HG02759 (cell line): Measurements from ENCODE around the gene F11.
"Not testable (repeated sequence)": the region's sequence is repeated elsewhere in the genome, so short reads cannot be mapped to it uniquely, and the experiment has no call there.

Source experiments
- ATAC-seq: cut with Tn5 transposase; IDR thresholded peaks from one replicate; pipeline ENCODE4 v1.9.1; 2021; ENCODE audit warnings: mild to moderate bottlenecking, moderate library complexity; ENCODE audit not compliant: unreplicated experiment

Gene F11

DNA sequence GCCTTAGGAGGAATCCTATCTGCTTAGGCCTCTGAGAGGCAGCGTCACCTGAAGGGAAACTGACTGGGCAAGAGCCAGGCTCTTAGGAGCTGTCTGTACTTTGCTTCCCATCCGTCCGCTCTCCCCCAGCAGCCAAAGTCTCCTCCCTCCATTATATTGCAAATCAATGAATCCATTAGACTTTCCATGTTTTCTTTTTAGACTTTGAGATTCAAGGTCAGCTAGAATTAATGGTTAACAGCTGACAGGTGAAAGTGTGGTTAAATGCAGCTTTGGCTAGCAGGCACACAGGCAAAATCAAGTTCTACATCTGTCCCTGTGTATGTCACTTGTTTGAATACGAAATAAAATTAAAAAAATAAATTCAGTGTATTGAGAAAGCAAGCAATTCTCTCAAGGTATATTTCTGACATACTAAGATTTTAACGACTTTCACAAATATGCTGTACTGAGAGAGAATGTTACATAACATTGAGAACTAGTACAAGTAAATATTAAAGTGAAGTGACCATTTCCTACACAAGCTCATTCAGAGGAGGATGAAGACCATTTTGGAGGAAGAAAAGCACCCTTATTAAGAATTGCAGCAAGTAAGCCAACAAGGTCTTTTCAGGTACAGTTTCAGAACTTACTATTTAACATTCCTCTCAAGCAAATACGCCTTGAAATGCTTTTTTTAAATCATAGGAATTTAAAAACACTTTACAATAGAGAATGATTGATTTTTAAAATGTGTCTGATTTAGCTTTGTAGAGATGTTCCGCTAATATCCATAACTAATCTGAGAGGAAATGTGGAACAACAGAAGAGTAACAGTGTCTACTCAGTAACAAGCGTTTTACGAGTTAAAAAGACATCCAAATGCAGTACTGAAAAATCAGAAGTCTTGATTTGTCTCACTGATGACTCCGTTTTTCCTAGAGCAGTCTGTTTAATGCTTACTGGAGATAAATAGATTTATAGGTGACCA lies at the start of gene F11:
F11 (plus strand) TSS at position 507 of the 970 bp plus-strand sequence. CDS start 948 bp downstream, outside the sequence.
- ATAC-seq: no peak

DNA sequence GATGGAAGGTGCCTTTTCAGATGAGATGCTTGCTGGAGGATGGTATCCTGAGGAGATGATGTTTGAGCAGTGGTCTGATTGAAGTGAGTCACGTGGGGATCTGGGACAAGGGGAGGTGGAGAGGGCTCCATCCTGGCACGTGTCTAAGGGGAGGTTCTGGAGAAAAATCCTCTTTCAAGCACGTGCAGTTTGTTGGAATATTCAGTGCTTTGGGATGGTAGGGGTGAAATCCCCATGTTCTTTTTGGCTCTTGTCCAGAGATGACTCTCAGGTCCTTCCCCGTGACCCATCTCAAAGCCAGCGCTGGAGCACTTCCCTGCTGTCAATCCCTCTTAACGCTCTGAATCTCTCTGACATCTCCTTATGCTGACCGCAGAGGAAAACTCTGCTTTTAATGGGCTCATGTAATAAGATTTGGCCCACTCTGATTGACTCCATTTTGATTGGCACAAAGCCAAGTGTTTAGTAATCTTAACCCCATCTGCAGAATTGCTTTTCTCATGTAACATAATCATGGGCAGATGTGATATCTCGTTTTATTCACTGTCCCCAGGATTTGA lies 49.4 kb upstream of the F11 start:
- ATAC-seq: no peak

DNA sequence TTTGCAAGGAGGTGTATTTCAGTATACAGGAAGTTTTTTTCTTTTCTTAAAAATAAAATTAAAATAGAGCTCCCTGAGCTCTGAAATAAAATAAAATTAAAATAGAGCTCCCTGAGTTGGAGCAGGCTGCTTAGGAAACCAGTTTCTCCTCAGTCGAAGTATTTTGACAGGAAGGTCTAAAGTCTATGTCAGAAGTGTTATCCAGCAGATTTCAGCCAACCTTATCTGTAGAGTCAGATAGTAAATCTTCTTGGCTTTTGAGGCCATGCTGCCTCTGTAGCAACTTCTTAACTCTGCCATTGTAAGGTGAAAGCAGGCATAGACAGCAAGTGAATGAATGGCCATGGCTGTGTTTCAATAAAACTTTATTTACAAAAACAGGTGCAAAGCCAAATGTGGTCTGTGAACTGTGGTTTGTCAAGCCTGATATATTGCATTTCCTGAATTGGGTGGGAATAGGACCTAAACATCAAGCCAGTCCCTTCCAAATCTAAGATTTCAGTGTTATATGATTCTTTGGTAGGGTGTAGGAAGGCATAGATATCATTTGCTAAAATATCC lies 48.2 kb upstream of the F11 start:
- ATAC-seq: no peak

DNA sequence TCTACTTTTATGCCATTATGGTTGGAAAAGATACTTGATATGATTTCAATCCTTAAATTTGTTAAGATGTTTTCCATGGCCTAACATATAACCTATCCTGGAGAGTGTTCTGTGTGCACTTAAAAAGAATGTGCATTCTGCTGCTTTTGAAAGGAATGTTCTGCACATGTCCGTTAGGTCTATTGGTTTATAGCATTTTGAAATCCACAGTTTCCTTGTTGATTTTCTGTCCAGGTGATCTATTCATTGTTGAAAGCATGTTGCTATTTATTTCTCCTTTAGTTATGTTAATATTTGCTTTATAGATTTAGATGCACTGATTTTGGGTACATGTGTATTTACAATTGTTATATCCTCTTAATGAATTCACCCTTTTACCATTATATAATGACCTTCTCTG lies 44.4 kb upstream of the F11 start:
- ATAC-seq: no peak

DNA sequence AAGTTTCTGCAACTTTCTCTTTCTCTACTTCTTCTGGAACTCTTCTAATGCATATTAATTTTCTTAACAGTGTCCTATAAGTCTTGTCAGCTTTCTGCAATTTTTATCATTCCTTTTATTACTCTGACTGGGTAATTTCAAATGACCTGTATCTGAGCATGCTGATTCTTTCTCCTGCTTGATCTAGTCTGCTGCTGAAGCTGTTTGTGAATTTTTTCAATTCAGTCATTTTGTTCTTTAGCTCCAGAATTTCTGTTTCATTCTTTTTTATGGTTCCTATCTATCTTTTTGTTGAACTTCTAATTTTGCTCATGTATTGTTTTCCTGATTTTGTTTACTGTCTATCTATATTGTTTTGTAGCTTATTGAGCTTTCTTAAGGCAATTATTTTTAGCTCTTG lies 40.1 kb upstream of the F11 start:
- ATAC-seq: no peak

DNA sequence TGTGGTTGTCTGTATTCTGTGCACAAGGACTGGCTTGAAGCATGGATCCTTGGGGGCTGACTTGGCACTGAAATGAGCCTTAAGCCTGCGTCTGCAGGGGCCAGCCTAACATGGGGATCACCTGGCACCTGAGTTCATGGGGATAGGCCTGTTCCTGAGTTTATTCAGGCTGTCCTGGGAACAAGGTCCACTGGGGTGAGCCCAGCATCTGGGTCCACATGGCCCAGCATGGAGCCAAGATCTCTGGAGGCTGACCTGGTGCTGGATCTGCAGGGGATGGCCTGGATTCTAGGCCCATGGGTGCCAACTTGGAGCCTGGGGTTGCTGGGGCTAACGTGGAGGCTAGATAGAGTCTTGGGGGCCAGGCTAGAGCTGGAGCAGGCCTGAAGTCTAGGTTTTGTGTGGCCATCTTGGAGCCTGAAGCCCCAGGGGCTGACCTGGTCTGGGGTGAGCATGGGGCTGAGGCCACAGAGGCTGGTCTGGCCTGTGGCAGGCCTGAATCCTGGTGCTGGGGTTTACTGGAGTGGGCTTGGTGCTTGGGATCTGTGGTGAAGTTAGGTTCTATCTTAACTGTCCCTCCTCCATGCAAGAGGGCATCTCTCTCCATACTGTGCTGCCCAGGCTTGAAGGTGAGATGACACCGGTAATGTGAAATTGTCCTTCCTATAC lies 39.3 kb upstream of the F11 start:
- ATAC-seq: no peak

DNA sequence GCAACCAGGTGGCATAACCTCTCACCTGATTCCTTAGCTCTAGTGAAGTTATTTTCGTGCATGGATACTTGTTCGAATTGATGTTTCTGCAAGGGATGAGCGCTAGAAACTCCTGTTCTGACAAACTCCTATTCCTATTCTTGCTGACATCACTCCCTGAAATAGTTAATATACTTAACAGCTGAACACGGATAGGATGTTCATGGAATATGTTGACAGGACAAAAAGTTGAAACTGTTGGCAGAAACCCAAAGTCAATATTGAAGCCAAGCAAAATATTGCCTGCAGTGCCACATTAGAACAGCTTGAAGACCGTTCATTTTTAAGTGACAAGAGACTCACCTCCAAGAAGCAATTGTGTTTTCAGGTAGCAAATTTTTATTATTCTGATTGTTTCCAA lies 38.8 kb upstream of the F11 start, which contains the start of gene KLKB1:
KLKB1 (plus strand) TSS at position 287 of the 400 bp plus-strand sequence. CDS start 689 bp downstream, outside the sequence.
- ATAC-seq: no peak

DNA sequence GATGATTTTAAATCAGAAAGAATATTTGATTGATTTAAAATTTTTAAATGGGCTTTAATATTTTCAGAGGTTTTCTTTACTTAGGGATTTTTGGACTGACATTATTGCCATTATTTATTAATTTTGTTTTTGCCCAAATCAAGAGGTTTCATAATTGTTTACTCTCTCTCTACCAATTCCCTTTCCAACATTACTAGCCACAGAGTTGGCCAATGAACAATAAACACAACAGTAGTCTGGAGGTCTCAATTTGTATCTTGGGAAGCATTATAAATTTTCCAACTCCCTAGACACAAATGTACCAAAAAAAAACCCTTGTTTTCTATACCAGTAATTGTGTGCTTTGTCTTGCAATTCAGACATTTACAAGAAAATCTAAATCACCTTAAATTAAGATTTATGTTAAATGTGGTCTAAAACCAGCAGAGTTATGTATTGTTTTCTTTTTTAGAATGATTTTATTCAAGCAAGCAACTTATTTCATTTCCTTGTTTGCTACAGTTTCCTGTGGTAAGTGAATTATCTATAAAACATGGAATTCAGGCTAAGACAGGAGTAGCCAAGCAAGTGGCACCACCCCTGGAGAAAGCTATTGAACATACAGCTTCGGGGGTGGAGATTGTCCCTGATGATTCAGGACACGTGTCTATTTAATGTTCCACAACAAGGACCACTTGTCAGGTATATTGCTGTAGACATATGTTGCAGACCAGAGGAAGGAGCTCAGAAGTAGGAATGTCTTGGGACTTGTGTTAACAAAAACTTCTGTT lies 38.1 kb upstream of the F11 start:
- no peak for ATAC-seq

DNA sequence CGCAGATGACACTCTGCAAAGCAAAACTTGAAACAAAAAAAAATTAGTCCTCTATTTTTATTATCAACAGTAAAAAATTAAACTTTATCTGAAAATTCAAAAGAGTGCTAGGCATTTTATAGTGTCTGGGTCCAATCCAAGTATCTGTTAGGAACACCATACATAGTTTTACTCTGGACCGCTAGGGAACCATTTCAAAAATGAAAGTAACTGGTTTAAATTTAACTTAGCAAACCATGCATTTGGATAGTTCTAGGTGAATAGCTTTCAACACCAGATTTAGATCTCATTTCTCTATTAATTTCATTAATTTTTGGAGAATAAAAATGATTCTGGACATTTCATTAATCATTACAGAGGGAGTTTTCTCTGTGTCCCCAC lies 37.5 kb upstream of the F11 start:
- no peak for ATAC-seq

DNA sequence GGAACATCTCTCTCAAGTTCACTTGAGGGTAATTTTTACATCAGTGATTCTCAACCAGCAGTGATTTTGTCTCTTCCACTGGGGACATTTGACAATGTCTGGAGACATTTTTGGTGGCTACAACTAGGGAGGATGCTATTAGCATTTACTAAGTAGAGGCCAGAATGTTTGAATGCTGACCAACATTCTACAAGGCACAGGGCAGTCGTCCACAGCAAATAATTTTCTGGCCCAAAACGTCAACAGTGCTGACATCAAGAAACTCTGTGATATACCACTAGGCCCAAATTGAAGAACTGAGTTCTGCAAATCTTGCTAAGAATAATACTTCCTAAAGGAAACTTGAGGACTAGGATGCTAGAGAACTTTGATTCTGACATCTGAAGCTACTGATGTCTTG lies 31.6 kb upstream of the F11 start:
- no peak for ATAC-seq

DNA sequence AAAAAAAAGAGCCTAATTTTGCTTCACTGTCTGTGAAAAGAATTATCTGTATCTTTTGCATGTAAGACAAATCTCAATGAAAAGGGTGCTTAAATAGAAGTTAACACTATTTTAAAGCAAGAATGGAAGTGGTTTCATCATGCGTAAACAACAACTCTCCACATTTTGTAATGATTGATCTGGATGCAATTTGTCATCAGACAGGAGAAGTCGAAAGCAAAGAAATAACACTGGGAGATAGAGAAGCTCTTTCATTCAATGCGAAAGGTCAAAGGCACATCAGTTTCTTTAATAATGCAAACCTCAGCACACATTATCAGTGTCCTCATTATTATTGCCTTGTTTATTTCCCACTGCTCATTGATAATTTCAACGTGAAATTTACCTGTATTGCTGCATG lies 29.9 kb upstream of the F11 start:
- ATAC-seq: no peak

DNA sequence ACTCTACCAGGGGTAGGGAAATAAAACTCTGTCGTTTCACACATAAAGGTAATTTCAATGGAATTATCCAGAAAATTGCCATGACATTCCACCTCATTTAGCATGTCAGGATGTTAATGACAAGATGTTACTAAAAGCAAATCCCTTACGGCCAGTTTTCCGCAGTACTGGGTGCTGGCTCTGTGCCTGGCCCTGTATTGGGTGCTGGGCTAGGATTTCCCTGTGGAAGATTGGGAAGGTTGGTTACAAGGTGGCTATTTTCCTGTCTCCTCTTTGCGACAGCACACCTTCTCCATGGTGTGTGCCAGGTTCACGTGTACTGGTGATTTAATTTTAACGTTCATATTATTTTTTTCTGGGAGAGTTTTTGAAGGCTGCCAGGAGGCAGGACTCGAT lies 25.5 kb upstream of the F11 start:
- ATAC-seq: no peak

DNA sequence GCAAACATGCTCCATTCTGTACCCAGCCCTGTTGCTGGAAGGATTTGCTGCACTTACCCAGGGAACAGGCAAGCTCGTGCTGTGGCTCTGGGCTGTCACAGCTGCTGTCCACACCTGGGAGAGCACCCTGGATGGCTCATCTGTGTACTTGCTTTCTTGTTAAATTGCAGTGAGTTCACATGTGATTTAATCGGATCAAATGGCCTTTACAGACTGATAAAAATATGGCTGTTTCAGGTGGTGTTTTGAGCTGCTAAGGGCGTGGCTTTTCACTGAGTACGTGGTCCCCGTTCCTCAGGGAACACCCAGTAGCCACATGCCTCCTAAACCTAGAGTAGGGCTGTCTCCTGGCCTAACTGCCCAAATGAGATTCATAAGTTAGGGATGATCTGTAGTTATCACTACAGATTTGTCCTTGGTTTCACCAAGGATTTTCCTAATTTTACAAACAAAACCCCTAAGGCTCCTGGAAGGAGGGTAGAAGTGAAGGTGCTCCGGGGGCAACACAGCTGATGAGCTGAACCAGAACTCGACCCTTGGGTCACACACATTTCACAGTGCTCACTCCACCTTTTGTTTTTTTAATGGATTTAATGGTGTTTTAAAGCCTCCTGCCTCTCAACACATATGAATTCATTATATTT lies 25.0 kb upstream of the F11 start:
- ATAC-seq: no peak

DNA sequence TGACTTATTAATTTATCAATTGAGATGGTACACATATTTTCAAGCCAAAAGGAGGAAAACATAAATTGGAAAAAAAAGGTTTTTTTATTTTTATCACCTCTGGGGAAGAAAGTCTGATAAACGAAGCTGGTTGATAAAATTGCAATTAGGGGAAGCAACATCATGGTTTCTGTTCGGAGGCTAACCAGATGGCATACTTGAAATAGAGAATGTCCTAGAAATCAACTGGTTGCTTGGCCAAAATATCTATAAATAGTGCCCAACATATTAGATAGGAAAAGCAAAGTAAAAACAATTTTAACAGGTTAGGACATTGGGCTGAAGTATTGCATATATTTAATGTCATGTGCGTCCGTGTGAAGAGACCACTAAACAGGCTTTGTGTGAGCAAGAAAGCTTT lies 24.4 kb upstream of the F11 start:
- ATAC-seq: no peak

DNA sequence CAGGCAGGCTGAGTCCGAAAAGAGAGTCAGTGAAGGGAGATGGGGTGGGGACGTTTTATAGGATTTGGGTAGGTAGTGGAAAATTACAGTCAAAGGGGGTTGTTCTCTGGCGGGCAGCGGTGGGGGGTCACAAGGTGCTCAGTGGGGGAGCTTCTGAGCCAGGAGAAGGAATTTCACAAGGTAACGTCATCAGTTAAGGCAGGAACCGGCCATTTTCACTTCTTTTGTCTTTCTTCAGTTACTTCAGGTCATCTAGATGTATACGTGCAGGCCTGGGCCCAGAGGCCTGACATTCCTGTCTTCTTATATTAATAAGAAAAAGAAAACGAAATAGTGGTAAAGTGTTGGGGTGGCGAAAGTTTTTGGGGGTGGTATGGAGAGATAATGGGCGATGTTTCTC lies 24.0 kb upstream of the F11 start:
- not testable (repeated sequence) for ATAC-seq

DNA sequence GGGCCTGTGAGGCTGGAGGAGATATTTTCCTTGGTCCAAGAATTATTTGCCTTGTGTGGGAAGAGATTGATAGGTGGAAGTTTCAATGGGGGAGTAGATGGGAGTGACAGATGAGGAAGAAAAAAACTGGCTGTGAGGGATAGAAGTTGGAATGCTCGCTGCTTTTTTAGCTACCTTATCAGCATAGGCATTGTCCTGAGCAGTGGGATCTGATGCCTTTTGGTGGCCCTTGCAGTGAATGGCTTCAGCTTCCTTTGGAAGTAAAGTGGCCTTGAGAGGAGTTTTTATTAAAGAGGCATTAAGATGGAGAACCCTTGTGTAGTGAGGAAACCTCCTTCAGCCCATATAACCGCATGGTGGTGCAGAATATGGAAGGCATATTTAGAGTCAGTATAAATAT lies 22.7 kb upstream of the F11 start:
- ATAC-seq: no peak

DNA sequence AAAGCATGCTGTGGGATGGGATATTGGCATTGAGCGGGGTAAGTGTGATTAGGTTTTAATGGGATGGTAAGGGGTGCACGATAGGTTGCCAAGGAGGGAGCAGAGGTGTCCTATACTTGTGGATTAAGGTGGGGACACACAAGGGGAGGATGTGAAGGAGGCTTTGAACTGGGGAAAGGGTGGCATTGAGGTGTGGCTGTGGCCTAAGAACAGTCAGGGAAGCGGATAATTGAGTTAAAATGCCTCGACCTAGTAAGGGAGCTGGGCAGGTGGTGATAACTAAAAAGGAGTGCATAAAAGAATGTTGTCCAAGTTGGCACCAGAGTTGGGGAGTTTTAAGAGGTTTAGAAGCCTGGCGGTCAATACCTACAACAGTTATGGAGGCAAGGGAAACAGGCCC lies 21.2 kb upstream of the F11 start:
- no peak for ATAC-seq

DNA sequence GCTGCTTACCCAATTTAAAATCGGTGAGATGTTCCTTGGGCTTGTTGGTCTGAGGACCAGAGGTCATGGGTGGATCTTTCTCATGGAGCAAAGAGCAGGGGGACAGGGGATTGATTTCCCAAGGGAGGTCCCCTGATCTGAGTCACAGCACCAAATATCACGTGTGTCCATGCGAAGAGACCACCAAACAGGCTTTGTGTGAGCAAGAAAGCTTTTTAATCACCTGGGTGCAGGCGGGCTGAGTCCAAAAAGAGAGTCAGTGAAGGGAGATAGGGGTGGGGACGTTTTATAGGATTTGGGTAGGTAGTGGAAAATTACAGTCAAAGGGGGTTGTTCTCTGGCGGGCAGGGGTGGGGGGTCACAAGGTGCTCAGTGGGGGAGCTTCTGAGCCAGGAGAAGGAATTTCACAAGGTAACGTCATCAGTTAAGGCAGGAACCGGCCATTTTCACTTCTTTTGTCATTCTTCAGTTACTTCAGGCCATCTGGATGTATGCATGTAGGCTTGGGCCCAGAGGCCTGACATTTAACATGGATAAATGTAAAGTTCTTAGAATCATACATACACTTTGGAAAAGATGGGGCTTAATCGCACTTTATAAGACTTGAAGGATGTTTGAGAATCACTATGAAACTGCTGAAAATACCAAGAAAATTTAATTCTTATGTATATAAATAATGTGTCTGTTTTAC lies 18.8 kb upstream of the F11 start:
- ATAC-seq: not testable (repeated sequence)

DNA sequence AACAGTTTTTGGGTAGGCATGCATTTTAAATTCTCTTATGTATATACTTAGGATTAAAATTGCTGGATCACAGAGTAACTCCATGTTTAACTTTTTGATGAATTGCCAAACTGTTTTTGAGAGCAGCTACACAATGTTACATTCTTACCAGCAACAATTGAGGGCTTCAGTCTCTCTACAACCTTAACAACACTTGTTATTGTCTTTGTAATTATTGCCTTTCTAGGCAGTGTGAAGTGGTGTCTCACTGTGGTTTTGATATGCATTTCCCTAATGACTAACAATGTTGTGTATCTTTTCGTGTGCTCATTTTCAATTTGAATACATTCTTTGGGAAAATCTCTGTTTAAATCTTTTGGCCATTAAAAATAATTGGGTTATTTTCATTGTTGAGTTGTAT lies 17.3 kb upstream of the F11 start:
- ATAC-seq: no peak
